GM10248 (cell line): ENCODE data around the gene GAP43.

ENCODE experiments used
- CTCF ChIA-PET: fragments of 300-600 bp; sonication (Branson Sonifier 250); formaldehyde crosslinking; extraction: SDS; loops from one replicate; lab custom pipeline; 2021; ENCODE audit warnings: antibody characterized with exemption; lab: Yijun Ruan, JAX
- POLR2A ChIA-PET: fragments of 350-650 bp; sonication (Branson Sonifier 250); formaldehyde crosslinking; extraction: SDS; loops from one replicate; lab custom pipeline; 2020; ENCODE audit warnings: antibody characterized with exemption; lab: Yijun Ruan, JAX
- DNase-seq: peaks from one replicate; pipeline ENCODE4 v3.0.0; 2012; ENCODE audit errors: extremely low spot score
- TF ChIP-seq, protein P1 (sequence below): IDR thresholded peaks from 2 replicates; pipeline ENCODE4 v1.5.1; 2012; ENCODE audit warnings: mild to moderate bottlenecking, low read depth; ENCODE audit errors: extremely low read depth, missing control alignments, control extremely low read depth

GAP43 gene

DNA sequence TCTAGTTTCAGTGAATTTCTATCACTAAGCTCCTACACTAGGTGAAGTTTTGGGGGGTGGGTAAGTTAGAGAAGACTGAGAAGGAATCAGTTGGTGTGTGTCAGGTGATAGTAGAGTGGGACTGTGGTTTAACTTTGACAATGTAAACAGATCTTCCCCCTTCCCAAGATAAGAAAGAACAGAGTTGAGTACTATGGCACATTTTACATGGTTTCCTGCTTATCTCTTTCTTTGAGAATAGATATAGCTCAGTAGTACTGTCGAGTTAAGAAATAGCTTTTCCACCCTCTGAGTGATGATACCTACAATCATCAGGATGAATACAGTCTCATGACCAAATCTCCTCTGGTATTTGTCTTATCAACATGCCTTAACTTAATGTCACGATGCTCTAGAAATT is 42.8 kb downstream of the GAP43 start:
- CTCF ChIA-PET: interaction anchor here (1.0 to 1.8 kb wide), 5 partner anchors 9 to 493 kb away, joined by 3 to 5 read pairs (median 3); no protein-coding TSS in a partner anchor
- POLR2A ChIA-PET: no interaction called here

DNA sequence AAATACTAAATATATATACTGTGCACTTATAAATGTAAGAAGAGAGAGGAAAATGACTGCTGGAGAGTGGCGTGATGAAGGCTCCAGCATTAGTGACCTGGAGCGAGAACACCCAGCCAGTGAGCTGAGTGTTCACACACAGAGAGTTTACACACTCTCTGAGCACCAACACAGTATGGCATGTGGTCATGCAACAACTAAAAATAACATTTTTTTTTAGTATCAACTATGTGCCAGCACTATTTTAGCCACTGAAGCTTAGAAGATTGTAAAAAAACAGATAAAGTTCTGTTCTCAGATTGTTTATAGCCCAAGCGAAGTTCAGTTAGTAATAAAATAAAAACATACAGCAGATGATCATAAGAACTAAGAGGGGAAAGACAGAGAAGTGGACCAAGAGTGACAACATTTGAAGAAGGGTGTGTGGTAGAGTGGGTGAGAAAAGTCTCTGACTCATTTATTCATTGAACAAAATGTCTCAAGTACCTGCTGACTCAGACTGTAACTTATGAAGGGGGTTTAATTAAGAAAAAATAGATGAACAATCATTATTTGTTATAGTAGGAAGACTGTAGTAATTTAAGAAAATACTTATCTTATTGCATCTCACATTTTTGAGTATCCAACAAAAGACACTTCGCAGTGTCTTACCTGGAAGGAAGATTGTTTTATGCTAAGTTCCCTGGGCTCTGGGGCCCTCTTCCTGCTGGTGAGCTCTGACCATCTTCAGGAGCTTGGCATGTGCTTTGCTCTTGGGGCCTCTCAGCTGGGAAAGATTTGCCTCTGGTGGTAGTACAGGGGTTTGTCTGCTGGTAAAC is 43.8 kb downstream of the GAP43 start:
- POLR2A ChIA-PET: no interaction called here

More for the DNA sequence above, 42.8 kb downstream of the GAP43 start:
- TF ChIP-seq, protein P1, sequence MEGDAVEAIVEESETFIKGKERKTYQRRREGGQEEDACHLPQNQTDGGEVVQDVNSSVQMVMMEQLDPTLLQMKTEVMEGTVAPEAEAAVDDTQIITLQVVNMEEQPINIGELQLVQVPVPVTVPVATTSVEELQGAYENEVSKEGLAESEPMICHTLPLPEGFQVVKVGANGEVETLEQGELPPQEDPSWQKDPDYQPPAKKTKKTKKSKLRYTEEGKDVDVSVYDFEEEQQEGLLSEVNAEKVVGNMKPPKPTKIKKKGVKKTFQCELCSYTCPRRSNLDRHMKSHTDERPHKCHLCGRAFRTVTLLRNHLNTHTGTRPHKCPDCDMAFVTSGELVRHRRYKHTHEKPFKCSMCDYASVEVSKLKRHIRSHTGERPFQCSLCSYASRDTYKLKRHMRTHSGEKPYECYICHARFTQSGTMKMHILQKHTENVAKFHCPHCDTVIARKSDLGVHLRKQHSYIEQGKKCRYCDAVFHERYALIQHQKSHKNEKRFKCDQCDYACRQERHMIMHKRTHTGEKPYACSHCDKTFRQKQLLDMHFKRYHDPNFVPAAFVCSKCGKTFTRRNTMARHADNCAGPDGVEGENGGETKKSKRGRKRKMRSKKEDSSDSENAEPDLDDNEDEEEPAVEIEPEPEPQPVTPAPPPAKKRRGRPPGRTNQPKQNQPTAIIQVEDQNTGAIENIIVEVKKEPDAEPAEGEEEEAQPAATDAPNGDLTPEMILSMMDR: no peak
- DNase-seq: no peak

DNA sequence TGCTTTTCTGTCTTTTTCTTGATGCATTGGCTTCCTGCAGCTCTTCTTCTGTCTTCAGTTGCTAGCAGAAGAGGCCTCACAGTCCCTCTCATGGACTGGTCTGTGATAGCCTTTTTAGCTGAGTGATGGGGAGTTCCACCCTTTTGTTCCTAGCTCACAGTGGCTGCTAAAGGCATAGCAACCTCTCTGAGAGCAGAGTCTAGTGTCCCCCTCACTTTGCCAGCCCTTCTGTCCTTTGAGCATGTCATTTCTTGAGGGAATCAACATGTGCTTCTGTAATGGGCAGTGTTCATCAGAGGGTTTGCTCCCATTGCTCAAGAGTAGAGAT is 44.4 kb downstream of the GAP43 start:
- ChIA-PET CTCF (interaction anchor here (0.8 to 2.6 kb wide), 4 partner anchors 9 to 27 kb away, joined by 3 to 7 read pairs (median 6); no protein-coding TSS in a partner anchor), POLR2A (no interaction called here)
- TF ChIP-seq, protein P1: no peak
- DNase-seq: no peak

More for the DNA sequence above, 43.8 kb downstream of the GAP43 start:
- no peak for DNase-seq
- TF ChIP-seq, protein P1: no peak
- CTCF ChIA-PET: interaction anchor here (0.8 to 2.6 kb wide), 7 partner anchors 8 to 27 kb away, joined by 3 to 7 read pairs (median 3); no protein-coding TSS in a partner anchor

DNA sequence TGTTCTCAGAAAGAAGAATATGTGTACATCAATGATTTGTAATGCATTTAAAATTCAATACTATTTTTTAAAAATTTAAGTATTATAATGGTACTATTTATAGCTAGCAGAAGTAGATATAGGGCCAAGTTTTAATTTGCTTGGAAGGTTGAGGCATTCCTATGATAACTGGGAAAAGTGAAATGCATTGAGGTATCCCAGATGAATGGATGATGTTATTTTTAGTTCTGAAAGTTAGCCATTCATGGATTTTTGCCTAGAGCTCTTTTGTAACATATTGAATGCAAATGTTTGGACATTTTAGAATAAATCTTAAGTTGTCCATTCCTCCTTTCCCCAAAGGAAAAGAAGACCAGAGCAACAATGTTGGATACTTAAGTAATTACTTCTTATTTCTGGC is 47.6 kb downstream of the GAP43 start:
- no peak for DNase-seq
- POLR2A ChIA-PET: no interaction called here
- CTCF ChIA-PET: interaction anchor here (1.0 kb wide), 1 partner anchor 12 kb away, joined by 3 read pairs; no protein-coding TSS in a partner anchor
- TF ChIP-seq, protein P1: no peak

DNA sequence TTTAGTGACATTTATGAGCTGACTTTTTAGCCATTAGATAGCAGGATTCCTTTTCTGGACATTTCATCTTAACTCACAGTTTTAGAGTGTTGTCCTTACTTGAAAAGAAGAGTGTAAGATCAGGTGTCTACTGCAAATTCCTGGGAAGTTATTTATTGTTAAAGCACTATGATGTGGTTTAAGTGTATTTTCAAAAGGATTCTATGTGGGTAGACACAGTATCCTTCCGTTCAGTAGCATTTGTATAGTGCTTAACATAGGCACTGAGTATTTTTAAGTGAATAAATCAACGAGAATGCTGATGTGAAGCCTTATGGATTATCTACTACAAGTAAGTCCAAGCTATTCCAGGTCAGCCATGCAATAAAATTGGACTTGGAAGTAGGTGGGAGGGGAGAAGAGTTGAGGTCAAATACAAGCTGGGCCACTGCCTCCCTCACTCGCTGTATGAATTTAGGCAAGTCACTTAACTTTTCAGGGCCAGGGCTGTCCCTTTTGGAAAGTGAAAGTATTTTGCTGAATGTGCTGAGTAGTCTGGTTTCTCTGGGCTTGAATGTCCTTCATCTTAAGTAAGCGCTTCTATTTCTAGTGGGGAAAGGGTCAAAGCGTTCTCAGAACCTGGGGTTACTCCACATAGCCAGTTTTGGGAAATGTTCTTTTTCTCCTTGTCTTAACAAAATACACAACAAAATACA is 48.6 kb downstream of the GAP43 start:
- ChIA-PET POLR2A (no interaction called here), CTCF (interaction anchor here (1.3 kb wide), 1 partner anchor 15 kb away, joined by 3 read pairs; no protein-coding TSS in a partner anchor)
- TF ChIP-seq, protein P1: no peak
- no peak for DNase-seq

DNA sequence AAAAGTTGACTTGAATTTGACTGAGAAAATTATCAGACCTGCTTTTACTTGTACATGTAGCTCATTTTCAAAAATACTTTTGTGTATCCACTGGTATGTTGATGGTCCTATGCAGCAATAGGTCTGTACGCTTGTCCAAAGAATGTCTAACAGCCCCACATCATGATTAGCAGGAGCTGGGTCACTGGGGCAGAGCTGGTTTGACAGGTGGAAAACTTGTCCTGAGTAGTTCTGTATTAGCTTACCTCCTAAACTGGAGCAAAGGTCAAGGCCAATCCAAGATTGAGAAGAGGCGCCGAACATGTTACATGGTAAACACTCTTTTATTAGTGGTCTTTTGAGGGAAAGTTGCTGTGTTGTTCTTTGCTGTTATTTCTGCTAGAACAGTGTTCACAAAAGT is 50.6 kb downstream of the GAP43 start:
- POLR2A ChIA-PET: no interaction called here
- CTCF ChIA-PET: interaction anchor here (0.7 to 1.5 kb wide), 3 partner anchors 10 to 19 kb away, joined by 3 to 4 read pairs (median 3); no protein-coding TSS in a partner anchor
- TF ChIP-seq, protein P1: no peak
- DNase-seq: no peak
